GM10266 (cell line): Measurements from ENCODE around the gene LARGE1.

Source experiments
- DNase-seq: peaks from one replicate; pipeline ENCODE4 v3.0.0; 2012; ENCODE audit errors: extremely low spot score
- CTCF ChIP-seq: IDR thresholded peaks from 2 replicates; pipeline ENCODE4 v1.5.1; 2012; ENCODE audit warnings: mild to moderate bottlenecking, low read depth; ENCODE audit not compliant: control insufficient read depth, insufficient read depth; ENCODE audit errors: missing control alignments

LARGE1 gene

GRCh38 chr22:33591946-33592345 lies 328.3 kb downstream of the LARGE1 start:
- TF ChIP-seq CTCF = no peak
- DNase-seq = no peak

GRCh38 chr22:33589297-33589696 lies 331.0 kb downstream of the LARGE1 start:
- TF ChIP-seq CTCF = no peak

GRCh38 chr22:33588860-33589259 lies 331.4 kb downstream of the LARGE1 start:
- no peak for DNase-seq
- no peak for TF ChIP-seq CTCF

More at GRCh38 chr22:33589297-33589696, 331.0 kb downstream of the LARGE1 start:
- DNase-seq = no peak

GRCh38 chr22:33584152-33584551 lies 336.1 kb downstream of the LARGE1 start:
- DNase-seq = no peak
- no peak for TF ChIP-seq CTCF

GRCh38 chr22:33582822-33583400 lies 337.4 kb downstream of the LARGE1 start:
- no peak for TF ChIP-seq CTCF
- DNase-seq = no peak

- no peak for DNase-seq
- TF ChIP-seq CTCF = no peak
Measured at GRCh38 chr22:33580310-33580709, 340.0 kb downstream of the LARGE1 start.

- peak; percentile 92 for TF ChIP-seq CTCF
- peak; percentile 59 for DNase-seq
Measured at GRCh38 chr22:33579448-33580093, 340.7 kb downstream of the LARGE1 start.
